SU-DHL-6 (cell line): Measurements from ENCODE around the gene TOR3A.

Source experiments
- H2AFZ ChIP-seq: fragments of 200-600 bp; sonication (generic); 2 replicates; pipeline ENCODE4 v1.6.1; 2014; ENCODE audit warnings: low read depth, mild to moderate bottlenecking, moderate library complexity, mixed read lengths, antibody characterized with exemption, low read length; ENCODE audit not compliant: severe bottlenecking
- H3F3A ChIP-seq: fragments of 200-600 bp; shearing (Covaris generic); 2 replicates; pipeline ENCODE4 v1.6.0; 2016; ENCODE audit warnings: antibody characterized with exemption, mild to moderate bottlenecking; ENCODE audit not compliant: insufficient read depth
- H3K27ac ChIP-seq: fragments of 200-600 bp; sonication (generic); 2 replicates; pipeline ENCODE4 v1.5.1; 2016; ENCODE audit warnings: low read depth, mild to moderate bottlenecking, low read length, moderate library complexity, mixed read lengths
- H3K27me3 ChIP-seq: fragments of 200-600 bp; sonication (generic), shearing (Covaris generic); 2 replicates; pipeline ENCODE4 v1.6.0; 2014; ENCODE audit warnings: mild to moderate bottlenecking, low read length
- H3K36me3 ChIP-seq: fragments of 200-600 bp; sonication (generic); 2 replicates; pipeline ENCODE4 v1.6.1; 2014; ENCODE audit warnings: mild to moderate bottlenecking, low read length, mixed read lengths
- H3K4me2 ChIP-seq: fragments of 300-600, 200-600 bp; shearing (Covaris generic), sonication (generic); 2 replicates; pipeline ENCODE4 v1.6.0; 2014; ENCODE audit warnings: low read length, low read depth, mild to moderate bottlenecking; ENCODE audit not compliant: poor library complexity, severe bottlenecking
- H3K4me3 ChIP-seq: fragments of 200-600 bp; sonication (generic); 2 replicates; pipeline ENCODE4 v1.5.1; 2014; ENCODE audit warnings: antibody characterized with exemption, low read length, mild to moderate bottlenecking, mixed read lengths; ENCODE audit not compliant: insufficient read depth, poor library complexity, severe bottlenecking
- H3K79me2 ChIP-seq: fragments of 200-600 bp; sonication (generic); 2 replicates; pipeline ENCODE4 v1.6.1; 2014; ENCODE audit warnings: mild to moderate bottlenecking, low read length, moderate library complexity; ENCODE audit not compliant: insufficient read depth
- H3K9ac ChIP-seq: fragments of 200-600 bp; sonication (generic); 2 replicates; pipeline ENCODE4 v1.7.0; 2014; ENCODE audit warnings: mild to moderate bottlenecking, low read length
- H3K9me2 ChIP-seq: fragments of 200-600 bp; sonication (generic); replicated peaks from 2 replicates; pipeline ENCODE4 v1.6.1; 2014; ENCODE audit warnings: low read length; ENCODE audit not compliant: insufficient read depth
- H3K9me3 ChIP-seq: fragments of 200-600 bp; sonication (generic); 2 replicates; pipeline ENCODE4 v1.6.1; 2014; ENCODE audit warnings: low read length, mixed read lengths; ENCODE audit not compliant: insufficient read depth
- H4K20me1 ChIP-seq: fragments of 200-600 bp; sonication (generic); 2 replicates; pipeline ENCODE4 v1.6.1; 2014; ENCODE audit warnings: low read depth, mild to moderate bottlenecking, antibody characterized with exemption, low read length, moderate library complexity, mixed read lengths
- CTCF ChIP-seq: fragments of 200-600 bp; sonication (generic); IDR thresholded peaks from one replicate; pipeline ENCODE4 v1.5.1; 2017; ENCODE audit warnings: antibody characterized with exemption, mild to moderate bottlenecking, low read length, moderate library complexity; ENCODE audit not compliant: insufficient read depth, poor library complexity, severe bottlenecking
- EZH2phosphoT487 ChIP-seq: fragments of 200-600 bp; sonication (generic), shearing (Covaris generic); conservative IDR thresholded peaks from 2 replicates; pipeline ENCODE4 v1.6.1; 2018; ENCODE audit warnings: mild to moderate bottlenecking, antibody characterized with exemption, low read length, moderate library complexity, mixed read lengths

The TOR3A gene

GRCh38 chr1:179082333-179082998 lies 596 bp downstream of the TOR3A start:
- Histone ChIP-seq H3K4me2 (peak overlapping the region; percentile 87), H3K27ac (peak overlapping the region; percentile 93), H3K36me3 (no peaks in the 10 kb centered on the region), H3K9ac (peak overlapping the region; percentile 92), H3K9me2 (no peaks in the 10 kb centered on the region), H3K9me3 (no peaks in the 10 kb centered on the region), H3K79me2 (peaks cover 30% of the 10 kb centered on the region), H3K4me3 (peak overlapping the region; percentile 84), H4K20me1 (no peaks in the 10 kb centered on the region), H2AFZ (peak overlapping the region; percentile 66), H3K27me3 (no peaks in the 10 kb centered on the region), H3F3A (peaks cover 27% of the 10 kb centered on the region)
- TF ChIP-seq CTCF (no peak), EZH2phosphoT487 (no peak)

- H3K4me2 ChIP-seq, result peak overlapping the region; percentile 87
- H3F3A ChIP-seq, result peaks cover 27% of the 10 kb centered on the region
- peak overlapping the region; percentile 93 for H3K27ac ChIP-seq
- H3K9ac ChIP-seq, result peak overlapping the region; percentile 92
- peaks cover 35% of the 10 kb centered on the region for H3K79me2 ChIP-seq
- no peaks in the 10 kb centered on the region for H3K9me3 ChIP-seq
- H3K9me2 ChIP-seq, result no peaks in the 10 kb centered on the region
- H2AFZ ChIP-seq, result no peak overlapping the region
- no peaks in the 10 kb centered on the region for H3K36me3 ChIP-seq
- H3K27me3 ChIP-seq, result no peaks in the 10 kb centered on the region
- TF ChIP-seq EZH2phosphoT487 (no peak), CTCF (no peak)
- peak overlapping the region; percentile 84 for H3K4me3 ChIP-seq
- H4K20me1 ChIP-seq, result no peaks in the 10 kb centered on the region
Measured at GRCh38 chr1:179082999-179083335, 1.1 kb downstream of the TOR3A start.

- H3F3A ChIP-seq, result peaks cover 27% of the 10 kb centered on the region
- peaks cover 36% of the 10 kb centered on the region for H3K79me2 ChIP-seq
- TF ChIP-seq EZH2phosphoT487 (no peak), CTCF (no peak)
- no peaks in the 10 kb centered on the region for H3K9me3 ChIP-seq
- no peak overlapping the region for H2AFZ ChIP-seq
- H3K27me3 ChIP-seq, result no peaks in the 10 kb centered on the region
- no peaks in the 10 kb centered on the region for H3K36me3 ChIP-seq
- H3K4me2 ChIP-seq, result peak overlapping the region; percentile 87
- no peaks in the 10 kb centered on the region for H4K20me1 ChIP-seq
- peak overlapping the region; percentile 84 for H3K4me3 ChIP-seq
- H3K9me2 ChIP-seq, result no peaks in the 10 kb centered on the region
- peak overlapping the region; percentile 78 for H3K27ac ChIP-seq
- peak overlapping the region; percentile 92 for H3K9ac ChIP-seq
Measured at GRCh38 chr1:179083533-179083932, 1.7 kb downstream of the TOR3A start.
